Astrocyte (in vitro differentiated cells and primary cell): ENCODE data around the gene FAM53B. TPM values are rescaled to one million over a fixed set of nuclear protein-coding genes. Genes with fewer than 3 reads are reported as not detected.

Experiments
- DNase-seq: peaks from one replicate; pipeline ENCODE4 v3.0.0-alpha.2; 2010; ENCODE audit warnings: low read depth
- FAIRE-seq: peaks from 2 replicates; lab custom pipeline; 2011; peaks lifted over from hg19 to GRCh38; lab: Jason Lieb, UNC
- H2AFZ ChIP-seq: 2 replicates; pipeline ENCODE4 v1.6.0; 2012; ENCODE audit warnings: low read depth, low read length, inconsistent platforms
- H3K27ac ChIP-seq: 2 replicates; pipeline ENCODE4 v1.5.1; 2011; ENCODE audit warnings: low read depth, low read length, inconsistent platforms
- H3K27me3 ChIP-seq: 2 replicates; pipeline ENCODE4 v1.6.0; 2011; ENCODE audit warnings: low read length, inconsistent platforms; ENCODE audit not compliant: insufficient read depth
- H3K36me3 ChIP-seq: 2 replicates; pipeline ENCODE4 v1.5.1; 2011; ENCODE audit warnings: low read length, inconsistent platforms; ENCODE audit not compliant: insufficient read depth
- H3K4me1 ChIP-seq: 2 replicates; pipeline ENCODE4 v1.5.1; 2011; ENCODE audit warnings: low read length, inconsistent platforms; ENCODE audit not compliant: insufficient read depth
- H3K4me2 ChIP-seq: 2 replicates; pipeline ENCODE4 v1.6.0; 2012; ENCODE audit warnings: low read length, inconsistent platforms
- H3K4me3 ChIP-seq: 2 replicates; pipeline ENCODE4 v1.5.1; 2011; ENCODE audit warnings: low read depth, mild to moderate bottlenecking, low read length, inconsistent platforms; ENCODE audit not compliant: insufficient read depth
- H3K79me2 ChIP-seq: 2 replicates; pipeline ENCODE4 v1.6.0; 2012; ENCODE audit warnings: mild to moderate bottlenecking, low read length, inconsistent platforms; ENCODE audit not compliant: insufficient read depth
- H3K9ac ChIP-seq: 2 replicates; pipeline ENCODE4 v1.6.0; 2012; ENCODE audit warnings: mild to moderate bottlenecking, low read length, inconsistent platforms
- H3K9me3 ChIP-seq: 2 replicates; pipeline ENCODE4 v1.5.1; 2012; ENCODE audit warnings: low read depth, mild to moderate bottlenecking, low read length, inconsistent platforms; ENCODE audit not compliant: insufficient read depth
- H4K20me1 ChIP-seq: 2 replicates; pipeline ENCODE4 v1.6.0; 2012; ENCODE audit warnings: low read length, inconsistent platforms; ENCODE audit not compliant: insufficient read depth
- H3K27ac Mint-ChIP-seq: one replicate; pipeline ENCODE4 v1.8.0; 2021; ENCODE audit warnings: mild to moderate bottlenecking, mixed read lengths; ENCODE audit not compliant: unreplicated experiment
- H3K27me3 Mint-ChIP-seq: one replicate; pipeline ENCODE4 v1.8.0; 2021; ENCODE audit warnings: low read depth, mixed read lengths; ENCODE audit not compliant: unreplicated experiment
- H3K36me3 Mint-ChIP-seq: one replicate; pipeline ENCODE4 v1.8.0; 2021; ENCODE audit warnings: low read depth, mixed read lengths; ENCODE audit not compliant: unreplicated experiment
- H3K4me1 Mint-ChIP-seq: one replicate; pipeline ENCODE4 v1.8.0; 2021; ENCODE audit warnings: low read depth, mixed read lengths; ENCODE audit not compliant: unreplicated experiment
- H3K4me3 Mint-ChIP-seq: one replicate; pipeline ENCODE4 v1.8.0; 2021; ENCODE audit warnings: mild to moderate bottlenecking, moderate library complexity, mixed read lengths; ENCODE audit not compliant: unreplicated experiment
- H3K9me3 Mint-ChIP-seq: one replicate; pipeline ENCODE4 v1.8.0; 2021; ENCODE audit warnings: mild to moderate bottlenecking, mixed read lengths; ENCODE audit not compliant: unreplicated experiment
- EZH2 ChIP-seq: IDR thresholded peaks from 2 replicates; pipeline ENCODE4 v1.6.1; 2012; ENCODE audit warnings: mild to moderate bottlenecking, low read length, inconsistent platforms; ENCODE audit not compliant: insufficient read depth
- total RNA-seq: library from RNA; stranded (reverse); gene quantifications from 2 replicates; pipeline ENCODE4 v1.2.1, GENCODE V29; 2021
- TF ChIP-seq, protein P1 (sequence below): IDR thresholded peaks from 2 replicates; pipeline ENCODE4 v1.5.1; 2011; ENCODE audit warnings: low read depth, mild to moderate bottlenecking, inconsistent platforms, low read length, moderate library complexity; ENCODE audit not compliant: insufficient read depth

The FAM53B gene
- total RNA-seq, 1 donor from 2014 or later, result 12.9 TPM

DNA sequence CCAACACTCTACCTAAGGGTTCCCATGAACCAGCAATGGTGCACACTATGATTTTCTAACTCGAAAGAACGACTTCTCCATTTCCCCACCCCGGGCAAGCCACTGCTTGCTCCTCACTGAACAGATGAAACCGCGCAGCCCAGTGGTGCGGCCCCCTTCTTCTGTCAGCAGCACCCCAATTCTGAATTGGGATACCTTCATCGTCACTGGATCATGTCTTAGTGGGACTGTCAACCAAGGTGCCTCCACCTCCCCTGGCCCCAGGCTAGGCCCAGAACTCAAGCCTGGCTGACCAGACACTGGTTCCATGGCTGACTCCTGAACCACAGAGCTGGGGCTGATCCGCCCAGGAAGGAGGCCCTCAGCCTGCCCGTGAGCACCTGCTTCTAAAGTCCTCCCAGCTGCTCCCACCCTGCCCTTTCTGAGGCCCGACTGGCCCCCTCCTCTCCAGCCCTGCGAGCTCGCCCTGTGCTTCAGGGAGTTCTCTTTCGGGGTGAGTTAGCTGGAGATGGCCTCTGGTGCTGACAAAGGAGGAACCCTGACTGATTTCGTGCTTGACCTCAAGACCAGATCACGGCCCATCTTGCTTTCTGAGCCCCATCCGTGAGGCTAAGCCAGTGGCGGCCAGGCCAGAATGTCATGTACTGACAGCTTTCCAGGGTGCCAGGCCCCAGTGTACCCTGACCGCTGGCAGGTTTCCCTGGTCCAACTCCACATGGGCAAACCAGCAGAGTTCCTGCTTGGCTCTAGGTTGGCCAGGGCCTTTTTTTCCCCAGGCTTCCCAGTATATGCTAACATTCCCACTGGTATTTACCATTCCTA is 44.5 kb downstream of the FAM53B start:
- Histone ChIP-seq H4K20me1 (peaks cover 51% of the 10 kb centered on the region), H2AFZ (no peak overlapping the region), H3K36me3 (peaks cover 2% of the 10 kb centered on the region), H3K79me2 (no peaks in the 10 kb centered on the region), H3K4me3 (no peak overlapping the region), H3K4me1 (peaks cover 15% of the 10 kb centered on the region), H3K27me3 (no peaks in the 10 kb centered on the region), H3K9ac (no peak overlapping the region), H3K9me3 (no peaks in the 10 kb centered on the region), H3K4me2 (no peak overlapping the region), H3K27ac (no peak overlapping the region)
- FAIRE-seq, result no peak
- no peak for DNase-seq
- Mint-ChIP-seq H3K27ac (no peak overlapping the region), H3K27me3 (no peaks in the 10 kb centered on the region), H3K36me3 (peaks cover 22% of the 10 kb centered on the region), H3K4me1 (peaks cover 12% of the 10 kb centered on the region), H3K4me3 (no peak overlapping the region), H3K9me3 (no peaks in the 10 kb centered on the region)
- TF ChIP-seq, protein P1, sequence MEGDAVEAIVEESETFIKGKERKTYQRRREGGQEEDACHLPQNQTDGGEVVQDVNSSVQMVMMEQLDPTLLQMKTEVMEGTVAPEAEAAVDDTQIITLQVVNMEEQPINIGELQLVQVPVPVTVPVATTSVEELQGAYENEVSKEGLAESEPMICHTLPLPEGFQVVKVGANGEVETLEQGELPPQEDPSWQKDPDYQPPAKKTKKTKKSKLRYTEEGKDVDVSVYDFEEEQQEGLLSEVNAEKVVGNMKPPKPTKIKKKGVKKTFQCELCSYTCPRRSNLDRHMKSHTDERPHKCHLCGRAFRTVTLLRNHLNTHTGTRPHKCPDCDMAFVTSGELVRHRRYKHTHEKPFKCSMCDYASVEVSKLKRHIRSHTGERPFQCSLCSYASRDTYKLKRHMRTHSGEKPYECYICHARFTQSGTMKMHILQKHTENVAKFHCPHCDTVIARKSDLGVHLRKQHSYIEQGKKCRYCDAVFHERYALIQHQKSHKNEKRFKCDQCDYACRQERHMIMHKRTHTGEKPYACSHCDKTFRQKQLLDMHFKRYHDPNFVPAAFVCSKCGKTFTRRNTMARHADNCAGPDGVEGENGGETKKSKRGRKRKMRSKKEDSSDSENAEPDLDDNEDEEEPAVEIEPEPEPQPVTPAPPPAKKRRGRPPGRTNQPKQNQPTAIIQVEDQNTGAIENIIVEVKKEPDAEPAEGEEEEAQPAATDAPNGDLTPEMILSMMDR, result no peak
- no peak for TF ChIP-seq EZH2

- H3K4me3 Mint-ChIP-seq, result no peak overlapping the region
- no peak overlapping the region for H3K9ac ChIP-seq
Measured at GRCh38 chr10:124698545-124699469, 45.4 kb downstream of the FAM53B start.

More at GRCh38 chr10:124698545-124699469, 45.4 kb downstream of the FAM53B start:
- Histone ChIP-seq H3K4me2 (no peak overlapping the region), H3K9me3 (no peaks in the 10 kb centered on the region), H3K79me2 (no peaks in the 10 kb centered on the region), H3K27ac (no peak overlapping the region), H3K4me3 (no peak overlapping the region), H3K4me1 (peaks cover 15% of the 10 kb centered on the region), H2AFZ (no peak overlapping the region), H4K20me1 (peaks cover 46% of the 10 kb centered on the region), H3K36me3 (peaks cover 2% of the 10 kb centered on the region), H3K27me3 (no peaks in the 10 kb centered on the region)
- TF ChIP-seq EZH2, result no peak
- TF ChIP-seq, protein P1, result no peak
- no peaks in the 10 kb centered on the region for H3K9me3 Mint-ChIP-seq
- no peak overlapping the region for H3K27ac Mint-ChIP-seq
- no peak for DNase-seq
- H3K27me3 Mint-ChIP-seq, result no peaks in the 10 kb centered on the region
- no peak for FAIRE-seq
- peaks cover 12% of the 10 kb centered on the region for H3K4me1 Mint-ChIP-seq
- H3K36me3 Mint-ChIP-seq, result peaks cover 29% of the 10 kb centered on the region
